SU-DHL-6 (cell line): ENCODE measurements around the gene CAMSAP3.

Experiments used
- H2AFZ ChIP-seq: fragments of 200-600 bp; sonication (generic); 2 replicates; pipeline ENCODE4 v1.6.1; 2014; ENCODE audit warnings: low read depth, mild to moderate bottlenecking, moderate library complexity, mixed read lengths, antibody characterized with exemption, low read length; ENCODE audit not compliant: severe bottlenecking
- H3F3A ChIP-seq: fragments of 200-600 bp; shearing (Covaris generic); 2 replicates; pipeline ENCODE4 v1.6.0; 2016; ENCODE audit warnings: antibody characterized with exemption, mild to moderate bottlenecking; ENCODE audit not compliant: insufficient read depth
- H3K27ac ChIP-seq: fragments of 200-600 bp; sonication (generic); 2 replicates; pipeline ENCODE4 v1.5.1; 2016; ENCODE audit warnings: low read depth, mild to moderate bottlenecking, low read length, moderate library complexity, mixed read lengths
- H3K27me3 ChIP-seq: fragments of 200-600 bp; sonication (generic), shearing (Covaris generic); 2 replicates; pipeline ENCODE4 v1.6.0; 2014; ENCODE audit warnings: mild to moderate bottlenecking, low read length
- H3K36me3 ChIP-seq: fragments of 200-600 bp; sonication (generic); 2 replicates; pipeline ENCODE4 v1.6.1; 2014; ENCODE audit warnings: mild to moderate bottlenecking, low read length, mixed read lengths
- H3K4me2 ChIP-seq: fragments of 300-600, 200-600 bp; shearing (Covaris generic), sonication (generic); 2 replicates; pipeline ENCODE4 v1.6.0; 2014; ENCODE audit warnings: low read length, low read depth, mild to moderate bottlenecking; ENCODE audit not compliant: poor library complexity, severe bottlenecking
- H3K4me3 ChIP-seq: fragments of 200-600 bp; sonication (generic); 2 replicates; pipeline ENCODE4 v1.5.1; 2014; ENCODE audit warnings: antibody characterized with exemption, low read length, mild to moderate bottlenecking, mixed read lengths; ENCODE audit not compliant: insufficient read depth, poor library complexity, severe bottlenecking
- H3K79me2 ChIP-seq: fragments of 200-600 bp; sonication (generic); 2 replicates; pipeline ENCODE4 v1.6.1; 2014; ENCODE audit warnings: mild to moderate bottlenecking, low read length, moderate library complexity; ENCODE audit not compliant: insufficient read depth
- H3K9ac ChIP-seq: fragments of 200-600 bp; sonication (generic); 2 replicates; pipeline ENCODE4 v1.7.0; 2014; ENCODE audit warnings: mild to moderate bottlenecking, low read length
- H3K9me2 ChIP-seq: fragments of 200-600 bp; sonication (generic); replicated peaks from 2 replicates; pipeline ENCODE4 v1.6.1; 2014; ENCODE audit warnings: low read length; ENCODE audit not compliant: insufficient read depth
- H3K9me3 ChIP-seq: fragments of 200-600 bp; sonication (generic); 2 replicates; pipeline ENCODE4 v1.6.1; 2014; ENCODE audit warnings: low read length, mixed read lengths; ENCODE audit not compliant: insufficient read depth
- H4K20me1 ChIP-seq: fragments of 200-600 bp; sonication (generic); 2 replicates; pipeline ENCODE4 v1.6.1; 2014; ENCODE audit warnings: low read depth, mild to moderate bottlenecking, antibody characterized with exemption, low read length, moderate library complexity, mixed read lengths
- CTCF ChIP-seq: fragments of 200-600 bp; sonication (generic); IDR thresholded peaks from one replicate; pipeline ENCODE4 v1.5.1; 2017; ENCODE audit warnings: antibody characterized with exemption, mild to moderate bottlenecking, low read length, moderate library complexity; ENCODE audit not compliant: insufficient read depth, poor library complexity, severe bottlenecking
- EZH2phosphoT487 ChIP-seq: fragments of 200-600 bp; sonication (generic), shearing (Covaris generic); conservative IDR thresholded peaks from 2 replicates; pipeline ENCODE4 v1.6.1; 2018; ENCODE audit warnings: mild to moderate bottlenecking, antibody characterized with exemption, low read length, moderate library complexity, mixed read lengths

CAMSAP3 gene

GRCh38 chr19:7605490-7606222 is 10.0 kb downstream of the CAMSAP3 start:
- H3K9me2 ChIP-seq: no peaks in the 10 kb centered on the region
- no peak overlapping the region for H3K4me2 ChIP-seq
- H4K20me1 ChIP-seq: no peaks in the 10 kb centered on the region
- no peak overlapping the region for H3K4me3 ChIP-seq
- H3K36me3 ChIP-seq: no peaks in the 10 kb centered on the region
- H3K9me3 ChIP-seq: no peaks in the 10 kb centered on the region
- no peaks in the 10 kb centered on the region for H3K79me2 ChIP-seq
- peak overlapping the region; percentile 54 for H2AFZ ChIP-seq
- no peak overlapping the region for H3K9ac ChIP-seq
- no peaks in the 10 kb centered on the region for H3K27me3 ChIP-seq
- H3K27ac ChIP-seq: no peak overlapping the region
- TF ChIP-seq EZH2phosphoT487 (no peak), CTCF (no peak)
- H3F3A ChIP-seq: no peaks in the 10 kb centered on the region

GRCh38 chr19:7606289-7606688 is 10.6 kb downstream of the CAMSAP3 start:
- no peak overlapping the region for H3K27ac ChIP-seq
- no peaks in the 10 kb centered on the region for H3K9me2 ChIP-seq
- H3K9ac ChIP-seq: no peak overlapping the region
- no peaks in the 10 kb centered on the region for H4K20me1 ChIP-seq
- no peaks in the 10 kb centered on the region for H3K27me3 ChIP-seq
- no peak overlapping the region for H3K4me2 ChIP-seq
- no peaks in the 10 kb centered on the region for H3K9me3 ChIP-seq
- no peaks in the 10 kb centered on the region for H3K79me2 ChIP-seq
- H3F3A ChIP-seq: no peaks in the 10 kb centered on the region
- no peak overlapping the region for H2AFZ ChIP-seq
- TF ChIP-seq EZH2phosphoT487: no peak
- TF ChIP-seq CTCF: no peak
- H3K4me3 ChIP-seq: no peak overlapping the region
- no peaks in the 10 kb centered on the region for H3K36me3 ChIP-seq

- H3K9me2 ChIP-seq: no peaks in the 10 kb centered on the region
- no peak overlapping the region for H3K4me2 ChIP-seq
- H3K27ac ChIP-seq: no peak overlapping the region
- no peak overlapping the region for H3K9ac ChIP-seq
- no peaks in the 10 kb centered on the region for H4K20me1 ChIP-seq
- no peaks in the 10 kb centered on the region for H3K36me3 ChIP-seq
- H3F3A ChIP-seq: no peaks in the 10 kb centered on the region
- H2AFZ ChIP-seq: no peak overlapping the region
- no peaks in the 10 kb centered on the region for H3K27me3 ChIP-seq
- H3K79me2 ChIP-seq: no peaks in the 10 kb centered on the region
- H3K4me3 ChIP-seq: no peak overlapping the region
- H3K9me3 ChIP-seq: no peaks in the 10 kb centered on the region
- no peak for TF ChIP-seq CTCF
- TF ChIP-seq EZH2phosphoT487: no peak
These were observed 11.7 kb downstream of the CAMSAP3 start for GRCh38 chr19:7607212-7607873.
